Transverse colon (tissue), 4 donors: Measurements from ENCODE around the gene FAM114A2. TPM values are rescaled to one million over a fixed set of nuclear protein-coding genes. Genes with fewer than 3 reads are reported as not detected.

Experiments
- DNase-seq: peaks from one replicate; pipeline ENCODE4 v3.0.0-alpha.2; 2019
- H3K27ac ChIP-seq, 4 donors: fragments of 200-600 bp; sonication (generic); 2 replicates each; pipeline ENCODE4 v1.5.1; 2016 to 2018; ENCODE audit warnings: inconsistent platforms in 4 of 4
- H3K27me3 ChIP-seq: fragments of 200-600 bp; sonication (generic); 2 replicates; pipeline ENCODE4 v1.5.1; 2017; ENCODE audit warnings: inconsistent platforms
- H3K36me3 ChIP-seq, 4 donors: fragments of 200-600 bp; sonication (generic); 2 replicates each; pipeline ENCODE4 v1.5.1; 2017 to 2019; ENCODE audit warnings: inconsistent platforms in 4 of 4
- H3K4me1 ChIP-seq, 4 donors: fragments of 200-600 bp; sonication (generic); 2 replicates each; pipeline ENCODE4 v1.5.1; 2017 to 2020; ENCODE audit warnings: inconsistent platforms in 4 of 4
- H3K4me3 ChIP-seq, 4 donors: fragments of 200-600 bp; sonication (generic); 1 replicate in 1 of 4; 2 replicates in 3 of 4; pipeline versions ENCODE4 v1.5.1 to v1.6.1; 2017 to 2019; ENCODE audit warnings: inconsistent platforms in 4 of 4
- H3K9me3 ChIP-seq, 2 donors: fragments of 200-600 bp; sonication (generic); 2 replicates each; pipeline ENCODE4 v1.5.1; 2017 to 2019; ENCODE audit warnings: inconsistent platforms in 2 of 2
- CTCF ChIP-seq, 5 experiments: fragments of 200-600 bp in 3 of 5; fragments of 450-650 bp in 2 of 5; sonication (generic) in 3 of 5; IDR thresholded peaks; 1 replicate in 2 of 5; 2 replicates in 3 of 5; pipeline ENCODE4 v1.5.1; 2016 to 2017; ENCODE audit warnings: antibody characterized with exemption in 5 of 5, inconsistent platforms in 3 of 5, mild to moderate bottlenecking in 2 of 5, moderate library complexity in 1 of 5
- EP300 ChIP-seq: sonication (generic); formaldehyde crosslinking; IDR thresholded peaks from one replicate; pipeline ENCODE4 v1.6.1; 2017; ENCODE audit warnings: antibody characterized with exemption, low read depth
- POLR2A ChIP-seq: fragments of 450-650 bp; IDR thresholded peaks from one replicate; pipeline ENCODE4 v1.6.1; 2016; ENCODE audit warnings: antibody characterized with exemption, mild to moderate bottlenecking, moderate library complexity
- POLR2AphosphoS5 ChIP-seq, 3 donors: sonication (generic); formaldehyde crosslinking; IDR thresholded peaks; one replicate each; pipeline ENCODE4 v1.6.1; 2016; ENCODE audit warnings: antibody characterized with exemption in 3 of 3
- WGBS, 2 donors: methylation state at CpG; one replicate each; pipeline ENCODE4 v1.1.5; 2018; ENCODE audit warnings: low coverage in 1 of 2; 5-methylcytosine and 5-hydroxymethylcytosine counted together
- in situ Hi-C, 4 donors: fragments of 200-750 bp; cut with MboI; loops; one replicate each; pipeline versions ENCODE4 v1.15.0 to v1.15.1; 2017; ENCODE audit warnings: low sequenced_read_pairs in 3 of 4, low pct_ligation_motif_present in 1 of 4, low pct_unique_long_range_greater_than_20kb in 1 of 4
- intact Hi-C: fragments of 100-400 bp; cut with DNase I; formaldehyde crosslinking; loops from one replicate; pipeline ENCODE4 v1.15.1; 2023; ENCODE audit warnings: low total_unique reads
- total RNA-seq, 4 donors: library from RNA; depleted of rRNA; stranded (reverse); fragments of >200 nt; gene quantifications; one replicate each; pipeline ENCODE4 v1.1.0, GENCODE V29; 2016

FAM114A2 gene
- total RNA-seq, 4 donors from 2014 or later: 4.5 to 18.0 (median 10.6) TPM

- no peak overlapping the region for H3K27ac ChIP-seq
- no peaks in the 10 kb centered on the region for H3K36me3 ChIP-seq
- H3K4me3 ChIP-seq: no peak overlapping the region
- H3K27me3 ChIP-seq: peaks cover 3% of the 10 kb centered on the region
- intact Hi-C loops: no loop called here
- no peak for DNase-seq
- H3K4me1 ChIP-seq: no peaks in the 10 kb centered on the region
- H3K9me3 ChIP-seq: no peaks in the 10 kb centered on the region
- TF ChIP-seq EP300 (no peak), POLR2A (no peak), CTCF (IDR thresholded peaks at IDR 0.05) (no peak), POLR2AphosphoS5 (IDR thresholded peaks at IDR 0.05) (no peak)
- in situ Hi-C loops: loop anchor here (10.0 to 25.0 kb wide), 7 partner anchors 452 to 1440 kb away; partner anchors contain the start of gene GRIA1 (in 1 of the 4)
- 75 to 80% methylated on average over 5 to 17 of the region's 17 CpGs for WGBS, 2 donors
These were observed 74.4 kb downstream of the FAM114A2 start for GRCh38 chr5:153964191-153964879.

- no peak for DNase-seq
- Histone ChIP-seq H3K9me3 (no peaks in the 10 kb centered on the region), H3K4me1 (no peaks in the 10 kb centered on the region), H3K36me3 (no peaks in the 10 kb centered on the region), H3K4me3 (no peak overlapping the region), H3K27ac (no peak overlapping the region), H3K27me3 (no peaks in the 10 kb centered on the region)
- TF ChIP-seq POLR2A: no peak
- intact Hi-C loops (no loop called here), in situ Hi-C loops (loop anchor here (10.0 to 25.0 kb wide), 7 partner anchors 448 to 1436 kb away; partner anchors contain the start of gene GRIA1 (in 1 of the 4))
- 67 to 72% methylated on average over 2 to 10 of the region's 10 CpGs for WGBS, 2 donors
These were observed 78.2 kb downstream of the FAM114A2 start for GRCh38 chr5:153960269-153961215.

- Histone ChIP-seq H3K27me3 (no peaks in the 10 kb centered on the region), H3K36me3 (no peaks in the 10 kb centered on the region), H3K4me1 (no peaks in the 10 kb centered on the region), H3K4me3 (no peak overlapping the region), H3K9me3 (no peaks in the 10 kb centered on the region), H3K27ac (no peak overlapping the region)
- intact Hi-C loops (no loop called here), in situ Hi-C loops (loop anchor here in 3 of 4 donors (25.0 kb wide), 4 partner anchors 447 to 1422 kb away; partner anchors contain the start of gene GRIA1 (in 1 of the 3))
- 51% methylated on average over 5 of the region's 5 CpGs; no CpG with 5 or more reads in 1 of the 2 donors for WGBS, 2 donors
- TF ChIP-seq CTCF (IDR thresholded peaks at IDR 0.05) (no peak), POLR2A (no peak), EP300 (no peak), POLR2AphosphoS5 (IDR thresholded peaks at IDR 0.05) (no peak)
- no peak for DNase-seq
These were observed 79.4 kb downstream of the FAM114A2 start for GRCh38 chr5:153959134-153959957.

- in situ Hi-C loops: loop anchor here in 3 of 4 donors (25.0 kb wide), 4 partner anchors 445 to 1420 kb away; partner anchors contain the start of gene GRIA1 (in 1 of the 3)
- Histone ChIP-seq H3K27ac (no peak overlapping the region), H3K36me3 (no peaks in the 10 kb centered on the region), H3K9me3 (no peaks in the 10 kb centered on the region), H3K4me3 (no peak overlapping the region), H3K4me1 (no peaks in the 10 kb centered on the region), H3K27me3 (no peaks in the 10 kb centered on the region)
- TF ChIP-seq POLR2AphosphoS5 (IDR thresholded peaks at IDR 0.05) (no peak), CTCF (IDR thresholded peaks at IDR 0.05) (no peak), EP300 (no peak), POLR2A (no peak)
- intact Hi-C loops: no loop called here
- WGBS, 2 donors: 71% methylated on average over 4 of the region's 4 CpGs; no CpG with 5 or more reads in 1 of the 2 donors
- no peak for DNase-seq
These were observed 81.5 kb downstream of the FAM114A2 start for GRCh38 chr5:153957205-153957604.
